DMS53 (cell line): ENCODE measurements around the gene PACRGL.
"Not testable (repeated sequence)": the region's sequence is repeated elsewhere in the genome, so short reads cannot be mapped to it uniquely, and the experiment has no call there.

Source experiments
- DNase-seq: peaks from one replicate; lab custom pipeline; 2025; lab: John Stamatoyannopoulos, UW

PACRGL gene

DNA sequence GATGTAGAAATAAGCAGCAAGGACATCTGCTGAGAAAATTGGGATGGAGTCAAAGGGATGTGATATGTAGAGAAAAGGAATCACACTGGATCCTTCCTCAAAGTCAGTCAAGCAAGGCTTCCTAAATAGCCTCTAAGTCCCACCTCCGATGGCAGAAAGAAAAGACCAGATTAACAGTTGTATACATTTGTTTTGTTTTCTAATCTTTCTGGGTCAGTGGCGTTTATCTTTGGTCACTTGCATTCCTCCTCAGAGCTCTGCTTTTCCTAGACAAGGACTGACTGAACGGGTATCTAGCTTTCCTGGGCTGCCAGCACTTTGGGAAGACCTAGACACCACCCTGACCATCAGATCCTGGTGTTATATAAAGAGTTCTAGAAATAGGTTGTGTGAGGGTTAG is 23.2 kb downstream of the PACRGL start:
- DNase-seq, result no peak

GRCh38 chr4:20724915-20725314 is 24.7 kb downstream of the PACRGL start:
- DNase-seq, result no peak

DNA sequence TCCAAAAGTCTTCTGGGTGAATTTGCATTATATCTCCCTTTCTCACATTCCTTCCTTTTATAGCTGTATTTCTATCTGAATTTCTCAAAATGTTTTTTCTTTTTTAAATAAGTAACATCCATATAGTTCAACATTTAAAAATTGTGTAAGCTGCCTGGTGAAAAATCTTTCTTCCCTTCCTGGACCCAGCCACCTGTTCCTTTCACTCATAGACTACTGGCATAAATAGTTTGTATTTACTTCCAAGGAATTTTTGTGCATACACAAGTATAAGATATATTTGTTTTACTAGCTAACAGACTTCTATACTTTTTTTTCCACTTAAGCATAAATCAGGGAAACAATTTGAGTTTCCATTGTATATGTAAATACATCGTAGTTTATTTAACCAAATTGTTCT is 35.7 kb downstream of the PACRGL start:
- no peak for DNase-seq

- DNase-seq, result not testable (repeated sequence)
These were observed 45.7 kb downstream of the PACRGL start for GRCh38 chr4:20746000-20746399.

GRCh38 chr4:20752641-20753040 is 52.4 kb downstream of the PACRGL start:
- DNase-seq, result no peak

- no peak for DNase-seq
These were observed 53.8 kb downstream of the PACRGL start for GRCh38 chr4:20754036-20754435.

DNA sequence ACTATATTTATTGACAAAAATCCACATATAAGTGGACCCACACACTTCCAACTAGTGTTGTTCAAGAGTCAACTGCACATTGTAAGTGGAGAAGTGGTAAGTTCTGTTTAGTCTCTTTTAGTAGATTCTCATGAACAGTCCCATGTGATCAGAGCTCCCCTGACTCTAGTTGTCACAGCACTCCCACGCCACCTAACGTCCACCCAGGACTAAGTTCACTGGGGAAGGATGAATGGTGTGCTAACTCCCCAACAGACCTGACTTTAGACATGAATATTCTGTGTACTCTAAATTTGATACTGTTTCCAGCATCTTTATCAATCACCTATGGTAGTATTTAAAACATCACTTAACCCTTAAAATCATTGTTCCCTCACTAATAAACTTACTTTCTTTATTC is 59.8 kb downstream of the PACRGL start:
- peak; percentile 32 for DNase-seq

GRCh38 chr4:20761382-20761781 is 61.1 kb downstream of the PACRGL start:
- DNase-seq, result no peak

DNA sequence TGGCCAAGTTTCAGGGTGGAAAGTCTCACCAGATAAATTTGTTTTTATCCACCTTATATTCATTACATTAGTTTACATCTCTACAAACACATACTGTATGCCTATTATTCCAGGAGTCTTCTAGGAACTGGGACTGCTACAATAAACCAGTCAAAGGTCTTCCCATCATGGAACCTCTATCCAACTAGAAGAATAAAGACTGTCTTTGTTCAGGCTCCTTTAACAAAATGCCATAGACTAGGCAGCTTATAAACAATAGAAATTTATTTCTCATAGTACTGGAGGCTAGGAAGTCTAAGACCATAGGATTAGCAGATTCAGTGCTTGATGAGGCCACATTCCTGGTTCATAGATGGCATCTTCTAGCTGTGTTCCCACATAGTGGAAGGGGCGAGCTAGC is 61.6 kb downstream of the PACRGL start:
- no peak for DNase-seq

DNA sequence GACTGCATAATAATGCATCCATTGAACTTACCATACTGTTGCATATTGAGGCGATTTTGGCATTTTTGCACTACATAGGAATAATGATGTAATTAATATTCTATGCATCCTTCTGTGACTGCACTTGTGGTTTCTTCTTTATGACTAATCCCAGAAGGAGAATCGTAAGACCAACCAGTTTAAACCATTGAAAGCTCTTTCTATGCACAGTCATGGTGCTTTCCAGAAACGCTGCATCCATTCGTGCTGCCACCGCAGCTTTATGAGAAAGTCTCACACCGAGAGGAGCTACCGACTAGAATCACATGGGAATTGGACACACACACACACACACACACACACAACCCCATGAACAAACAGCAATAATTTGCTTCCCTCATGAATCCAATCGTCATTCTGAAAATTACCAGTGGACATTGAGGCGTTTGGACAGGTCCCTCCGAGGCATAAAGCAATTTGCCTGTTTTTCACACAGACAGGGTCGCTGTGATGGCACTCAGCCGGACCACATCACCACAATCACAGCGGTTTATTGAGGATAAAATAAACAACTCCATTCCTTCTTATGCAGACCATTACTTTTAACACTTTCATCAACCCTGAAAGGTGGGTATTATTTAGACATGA is 64.2 kb downstream of the PACRGL start:
- DNase-seq, result no peak

- peak; percentile 90 for DNase-seq
These were observed 73.1 kb downstream of the PACRGL start for GRCh38 chr4:20773144-20773997.

GRCh38 chr4:20778896-20779295 is 78.6 kb downstream of the PACRGL start:
- no peak for DNase-seq

DNA sequence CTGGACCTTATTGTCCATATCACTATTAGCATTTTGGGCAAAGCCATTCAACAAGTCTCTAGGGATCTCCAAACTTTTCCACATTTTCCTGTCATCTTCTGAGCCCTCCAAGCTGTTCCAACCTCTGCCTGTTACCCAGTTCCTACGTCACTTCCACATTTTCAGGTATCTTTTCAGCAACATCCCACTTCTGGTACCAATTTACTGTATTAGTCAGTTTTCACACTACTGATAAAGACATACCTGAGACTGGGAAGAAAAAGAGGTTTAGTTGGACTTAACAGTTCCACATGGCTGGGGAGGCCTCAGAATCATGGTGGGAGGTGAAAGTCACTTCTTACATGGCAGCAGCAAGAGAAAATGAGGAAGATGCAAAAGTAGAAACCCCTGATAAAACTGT is 82.9 kb downstream of the PACRGL start:
- DNase-seq, result not testable (repeated sequence)

DNA sequence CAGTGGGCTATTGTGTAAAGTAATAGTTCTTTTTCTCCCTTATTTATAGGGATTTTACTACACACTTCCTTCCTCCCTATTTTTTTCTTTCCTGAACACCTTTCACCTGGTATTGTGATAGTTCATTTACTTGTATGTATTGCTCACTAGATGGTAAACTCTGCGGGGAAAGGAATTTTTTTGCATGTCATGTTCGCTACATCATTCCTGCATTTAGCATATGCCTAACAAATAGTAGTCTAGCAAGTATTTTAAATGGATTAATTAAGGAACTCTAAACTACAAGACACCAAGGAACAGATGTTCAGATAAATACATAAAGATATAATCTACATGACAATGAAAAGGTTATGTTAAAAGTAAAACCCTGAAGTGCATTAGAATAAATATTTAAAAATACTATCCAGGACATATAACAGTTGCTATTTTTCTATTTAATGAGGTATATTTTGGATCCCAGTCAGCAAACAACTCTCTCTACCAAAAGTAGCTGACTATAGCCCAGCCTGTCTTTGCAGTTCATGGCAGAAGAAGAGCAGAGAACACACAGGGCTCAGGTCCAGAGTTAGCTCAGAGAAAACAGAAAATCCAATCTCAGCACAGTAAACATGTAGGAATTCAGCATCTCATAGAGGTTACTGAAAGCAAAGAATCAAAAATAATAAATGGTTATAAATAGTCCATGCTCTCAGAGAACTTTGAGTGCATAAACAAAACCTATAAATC is 87.8 kb downstream of the PACRGL start:
- no peak for DNase-seq
